ENCODE measurements around the gene TBCD. TPM values are rescaled to one million over a fixed set of nuclear protein-coding genes. Genes with fewer than 3 reads are reported as not detected.

Gene TBCD
- total RNA-seq, 1 donor from 2014 or later, result 31.8 TPM

DNA sequence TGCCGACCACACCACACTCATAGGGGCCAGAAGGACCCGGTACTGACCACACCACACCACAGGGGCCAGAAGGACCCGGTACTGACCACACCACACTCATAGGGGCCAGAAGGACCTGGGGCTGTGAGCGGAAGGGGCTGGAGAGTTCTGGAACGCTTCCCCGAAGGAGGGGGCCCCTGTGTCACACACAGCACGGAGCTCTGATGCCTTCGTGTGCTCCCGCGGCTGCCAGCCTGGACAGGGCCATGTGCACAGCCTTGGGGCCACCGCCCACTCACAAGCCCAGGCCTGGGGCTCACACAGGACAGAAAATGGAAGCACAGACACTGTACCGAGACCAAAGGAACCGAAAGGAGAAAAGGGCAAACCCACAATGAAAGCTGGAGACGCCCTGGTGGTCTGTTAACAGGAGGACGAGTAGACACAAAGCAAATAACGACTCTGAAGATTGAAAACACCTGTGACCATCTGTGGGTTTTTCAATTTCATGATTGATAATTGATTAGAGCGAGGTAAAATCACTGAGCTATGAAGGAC is 221.0 kb downstream of the TBCD start:
- DNase-seq (ENCODE audit: low read depth) (no peak), FAIRE-seq (no peak)
- no peaks in the 10 kb centered on the region for H3K4me1 Mint-ChIP-seq (ENCODE audit: low read depth, unreplicated experiment)
- Histone ChIP-seq H3K9ac (ENCODE audit: low read length) (no peak overlapping the region), H3K27ac (ENCODE audit: low read depth, low read length) (no peak overlapping the region), H2AFZ (ENCODE audit: low read depth, low read length) (no peak overlapping the region), H3K27me3 (ENCODE audit: insufficient read depth, low read length) (no peaks in the 10 kb centered on the region), H3K36me3 (ENCODE audit: insufficient read depth, low read length) (no peaks in the 10 kb centered on the region), H4K20me1 (ENCODE audit: insufficient read depth, low read length) (no peaks in the 10 kb centered on the region), H3K79me2 (ENCODE audit: insufficient read depth, low read length) (no peaks in the 10 kb centered on the region), H3K9me3 (ENCODE audit: insufficient read depth, low read depth, low read length) (no peaks in the 10 kb centered on the region), H3K4me2 (ENCODE audit: low read length) (no peak overlapping the region), H3K4me3 (ENCODE audit: insufficient read depth, low read depth, low read length) (no peak overlapping the region), H3K4me1 (ENCODE audit: insufficient read depth, low read length) (no peaks in the 10 kb centered on the region)
- TF ChIP-seq, protein P1, sequence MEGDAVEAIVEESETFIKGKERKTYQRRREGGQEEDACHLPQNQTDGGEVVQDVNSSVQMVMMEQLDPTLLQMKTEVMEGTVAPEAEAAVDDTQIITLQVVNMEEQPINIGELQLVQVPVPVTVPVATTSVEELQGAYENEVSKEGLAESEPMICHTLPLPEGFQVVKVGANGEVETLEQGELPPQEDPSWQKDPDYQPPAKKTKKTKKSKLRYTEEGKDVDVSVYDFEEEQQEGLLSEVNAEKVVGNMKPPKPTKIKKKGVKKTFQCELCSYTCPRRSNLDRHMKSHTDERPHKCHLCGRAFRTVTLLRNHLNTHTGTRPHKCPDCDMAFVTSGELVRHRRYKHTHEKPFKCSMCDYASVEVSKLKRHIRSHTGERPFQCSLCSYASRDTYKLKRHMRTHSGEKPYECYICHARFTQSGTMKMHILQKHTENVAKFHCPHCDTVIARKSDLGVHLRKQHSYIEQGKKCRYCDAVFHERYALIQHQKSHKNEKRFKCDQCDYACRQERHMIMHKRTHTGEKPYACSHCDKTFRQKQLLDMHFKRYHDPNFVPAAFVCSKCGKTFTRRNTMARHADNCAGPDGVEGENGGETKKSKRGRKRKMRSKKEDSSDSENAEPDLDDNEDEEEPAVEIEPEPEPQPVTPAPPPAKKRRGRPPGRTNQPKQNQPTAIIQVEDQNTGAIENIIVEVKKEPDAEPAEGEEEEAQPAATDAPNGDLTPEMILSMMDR (IDR thresholded peaks at IDR 0.05; ENCODE audit: insufficient read depth, low read depth, low read length), result no peak
- TF ChIP-seq EZH2 (IDR thresholded peaks at IDR 0.05; ENCODE audit: insufficient read depth, low read length), result no peak
- peaks cover 4% of the 10 kb centered on the region for H3K27me3 Mint-ChIP-seq (ENCODE audit: low read depth, unreplicated experiment)
- peaks cover 2% of the 10 kb centered on the region for H3K9me3 Mint-ChIP-seq (ENCODE audit: unreplicated experiment)
- H3K27ac Mint-ChIP-seq (ENCODE audit: unreplicated experiment), result no peak overlapping the region
- H3K4me3 Mint-ChIP-seq (ENCODE audit: unreplicated experiment), result no peak overlapping the region
- peaks cover 2% of the 10 kb centered on the region for H3K36me3 Mint-ChIP-seq (ENCODE audit: low read depth, unreplicated experiment)

- no peaks in the 10 kb centered on the region for H3K9me3 ChIP-seq (ENCODE audit: insufficient read depth, low read depth, low read length)
Observed at GRCh38 chr17:82973456-82974135, 221.7 kb downstream of the TBCD start.

More at GRCh38 chr17:82973456-82974135, 221.7 kb downstream of the TBCD start:
- H3K36me3 Mint-ChIP-seq (ENCODE audit: low read depth, unreplicated experiment), result peaks cover 2% of the 10 kb centered on the region
- peaks cover 2% of the 10 kb centered on the region for H3K9me3 Mint-ChIP-seq (ENCODE audit: unreplicated experiment)
- H3K4me3 Mint-ChIP-seq (ENCODE audit: unreplicated experiment), result no peak overlapping the region
- Histone ChIP-seq H3K4me2 (ENCODE audit: low read length) (no peak overlapping the region), H3K9ac (ENCODE audit: low read length) (no peak overlapping the region), H3K27ac (ENCODE audit: low read depth, low read length) (no peak overlapping the region), H4K20me1 (ENCODE audit: insufficient read depth, low read length) (no peaks in the 10 kb centered on the region), H3K36me3 (ENCODE audit: insufficient read depth, low read length) (no peaks in the 10 kb centered on the region), H3K4me3 (ENCODE audit: insufficient read depth, low read depth, low read length) (no peak overlapping the region), H3K79me2 (ENCODE audit: insufficient read depth, low read length) (no peaks in the 10 kb centered on the region), H3K27me3 (ENCODE audit: insufficient read depth, low read length) (no peaks in the 10 kb centered on the region), H3K4me1 (ENCODE audit: insufficient read depth, low read length) (no peaks in the 10 kb centered on the region), H2AFZ (ENCODE audit: low read depth, low read length) (no peak overlapping the region)
- FAIRE-seq (no peak), DNase-seq (ENCODE audit: low read depth) (no peak)
- TF ChIP-seq, protein P1 (IDR thresholded peaks at IDR 0.05; ENCODE audit: insufficient read depth, low read depth, low read length), result no peak
- TF ChIP-seq EZH2 (IDR thresholded peaks at IDR 0.05; ENCODE audit: insufficient read depth, low read length), result no peak
- H3K4me1 Mint-ChIP-seq (ENCODE audit: low read depth, unreplicated experiment), result no peaks in the 10 kb centered on the region
- peaks cover 8% of the 10 kb centered on the region for H3K27me3 Mint-ChIP-seq (ENCODE audit: low read depth, unreplicated experiment)
- H3K27ac Mint-ChIP-seq (ENCODE audit: unreplicated experiment), result no peak overlapping the region
